NCI-H1092 (cell line): ENCODE data around the gene IQGAP1.
"Not testable (repeated sequence)": the region's sequence is repeated elsewhere in the genome, so short reads cannot be mapped to it uniquely, and the experiment has no call there.

Experiments used
- DNase-seq: peaks from one replicate; lab custom pipeline; 2025; lab: John Stamatoyannopoulos, UW

Gene IQGAP1, protein sequence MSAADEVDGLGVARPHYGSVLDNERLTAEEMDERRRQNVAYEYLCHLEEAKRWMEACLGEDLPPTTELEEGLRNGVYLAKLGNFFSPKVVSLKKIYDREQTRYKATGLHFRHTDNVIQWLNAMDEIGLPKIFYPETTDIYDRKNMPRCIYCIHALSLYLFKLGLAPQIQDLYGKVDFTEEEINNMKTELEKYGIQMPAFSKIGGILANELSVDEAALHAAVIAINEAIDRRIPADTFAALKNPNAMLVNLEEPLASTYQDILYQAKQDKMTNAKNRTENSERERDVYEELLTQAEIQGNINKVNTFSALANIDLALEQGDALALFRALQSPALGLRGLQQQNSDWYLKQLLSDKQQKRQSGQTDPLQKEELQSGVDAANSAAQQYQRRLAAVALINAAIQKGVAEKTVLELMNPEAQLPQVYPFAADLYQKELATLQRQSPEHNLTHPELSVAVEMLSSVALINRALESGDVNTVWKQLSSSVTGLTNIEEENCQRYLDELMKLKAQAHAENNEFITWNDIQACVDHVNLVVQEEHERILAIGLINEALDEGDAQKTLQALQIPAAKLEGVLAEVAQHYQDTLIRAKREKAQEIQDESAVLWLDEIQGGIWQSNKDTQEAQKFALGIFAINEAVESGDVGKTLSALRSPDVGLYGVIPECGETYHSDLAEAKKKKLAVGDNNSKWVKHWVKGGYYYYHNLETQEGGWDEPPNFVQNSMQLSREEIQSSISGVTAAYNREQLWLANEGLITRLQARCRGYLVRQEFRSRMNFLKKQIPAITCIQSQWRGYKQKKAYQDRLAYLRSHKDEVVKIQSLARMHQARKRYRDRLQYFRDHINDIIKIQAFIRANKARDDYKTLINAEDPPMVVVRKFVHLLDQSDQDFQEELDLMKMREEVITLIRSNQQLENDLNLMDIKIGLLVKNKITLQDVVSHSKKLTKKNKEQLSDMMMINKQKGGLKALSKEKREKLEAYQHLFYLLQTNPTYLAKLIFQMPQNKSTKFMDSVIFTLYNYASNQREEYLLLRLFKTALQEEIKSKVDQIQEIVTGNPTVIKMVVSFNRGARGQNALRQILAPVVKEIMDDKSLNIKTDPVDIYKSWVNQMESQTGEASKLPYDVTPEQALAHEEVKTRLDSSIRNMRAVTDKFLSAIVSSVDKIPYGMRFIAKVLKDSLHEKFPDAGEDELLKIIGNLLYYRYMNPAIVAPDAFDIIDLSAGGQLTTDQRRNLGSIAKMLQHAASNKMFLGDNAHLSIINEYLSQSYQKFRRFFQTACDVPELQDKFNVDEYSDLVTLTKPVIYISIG (N-terminal part only)

DNA sequence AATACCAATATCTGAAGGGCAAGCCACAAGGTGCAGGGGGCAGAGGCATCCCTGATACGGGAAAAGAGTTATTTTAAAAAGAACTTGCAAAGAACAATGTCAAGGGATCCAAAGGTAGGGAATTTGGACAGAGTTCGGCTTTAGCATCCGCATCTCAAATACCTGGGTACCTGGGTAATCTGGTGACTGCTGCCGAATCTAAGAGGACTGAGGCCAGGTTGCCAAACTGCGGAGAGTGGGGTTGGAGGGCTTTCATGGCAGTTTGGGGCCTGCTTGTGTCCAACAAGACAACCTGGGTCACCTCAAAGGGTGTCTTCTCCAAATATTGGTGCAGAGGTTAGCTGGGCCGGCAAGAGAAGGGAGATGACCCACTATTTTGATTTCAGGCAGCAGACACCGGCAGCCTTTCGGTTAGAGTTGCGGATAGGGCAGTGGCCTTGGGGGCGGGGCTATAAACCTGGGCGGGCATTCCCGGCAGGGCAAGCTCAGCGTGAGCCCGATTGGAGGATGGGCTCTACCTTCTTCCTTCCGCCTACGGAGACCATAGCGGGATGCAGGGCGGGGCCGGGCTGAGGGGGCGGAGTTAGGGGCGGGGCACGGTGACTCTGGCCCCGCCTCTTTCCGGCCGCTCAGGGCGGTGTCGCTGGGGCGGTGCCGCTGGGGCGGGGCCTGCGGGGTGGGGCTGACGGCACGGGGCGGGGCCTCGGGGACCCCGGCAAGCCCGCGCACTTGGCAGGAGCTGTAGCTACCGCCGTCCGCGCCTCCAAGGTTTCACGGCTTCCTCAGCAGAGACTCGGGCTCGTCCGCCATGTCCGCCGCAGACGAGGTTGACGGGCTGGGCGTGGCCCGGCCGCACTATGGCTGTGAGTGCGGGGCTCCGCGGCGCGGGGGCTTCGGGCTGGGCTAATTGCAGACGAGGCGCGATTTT lies at the start of gene IQGAP1:
TSS of gene IQGAP1 (plus strand) at position 709 of the 928 bp plus-strand sequence. CDS start at position 809, 100 bp downstream.
- peak; percentile 81 for DNase-seq

DNA sequence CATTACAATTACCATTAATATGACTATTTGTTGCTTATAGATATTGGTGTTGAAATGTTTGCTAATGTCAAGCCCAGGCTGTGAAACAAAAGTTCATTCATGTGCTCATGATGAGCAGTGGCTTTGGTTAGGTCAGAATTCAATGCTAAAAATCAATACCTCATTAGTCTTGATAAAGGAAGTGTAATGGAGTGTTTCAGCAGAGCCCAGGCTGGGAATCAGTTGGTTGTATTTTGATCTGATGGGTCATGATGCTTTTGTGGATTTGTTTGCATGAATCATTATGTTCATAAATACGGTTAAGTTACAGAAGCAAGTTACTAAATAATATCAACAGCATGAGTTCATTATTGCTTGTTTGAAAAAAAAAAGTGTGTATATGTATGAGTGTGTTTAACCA lies 49.5 kb upstream of the IQGAP1 start:
- DNase-seq, result no peak

- no peak for DNase-seq
These were observed 47.7 kb upstream of the IQGAP1 start for GRCh38 chr15:90340345-90340744.

DNA sequence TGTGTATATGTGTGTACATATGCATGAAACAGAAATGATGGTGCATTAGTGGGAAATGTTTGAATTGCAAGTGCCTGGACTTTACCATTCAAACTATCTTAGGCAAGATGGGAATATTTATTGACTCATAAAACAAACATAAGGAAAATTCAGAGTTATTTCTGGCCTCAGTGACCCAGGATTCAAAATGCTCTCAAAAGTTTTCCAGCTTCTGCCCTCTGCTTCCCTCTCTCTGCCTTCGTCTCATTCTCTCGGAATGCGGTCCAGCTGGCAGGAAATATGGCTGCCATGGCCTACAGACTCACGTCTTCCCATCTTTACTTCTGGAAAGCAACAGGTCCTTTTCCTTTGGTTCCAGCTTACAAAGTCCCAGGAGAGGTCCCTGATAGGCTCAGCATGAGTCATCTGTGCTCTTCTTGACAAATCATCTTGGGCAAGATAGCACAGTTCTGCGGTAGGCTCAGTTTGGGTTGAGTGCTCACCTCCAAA lies 44.7 kb upstream of the IQGAP1 start:
- DNase-seq, result no peak

DNA sequence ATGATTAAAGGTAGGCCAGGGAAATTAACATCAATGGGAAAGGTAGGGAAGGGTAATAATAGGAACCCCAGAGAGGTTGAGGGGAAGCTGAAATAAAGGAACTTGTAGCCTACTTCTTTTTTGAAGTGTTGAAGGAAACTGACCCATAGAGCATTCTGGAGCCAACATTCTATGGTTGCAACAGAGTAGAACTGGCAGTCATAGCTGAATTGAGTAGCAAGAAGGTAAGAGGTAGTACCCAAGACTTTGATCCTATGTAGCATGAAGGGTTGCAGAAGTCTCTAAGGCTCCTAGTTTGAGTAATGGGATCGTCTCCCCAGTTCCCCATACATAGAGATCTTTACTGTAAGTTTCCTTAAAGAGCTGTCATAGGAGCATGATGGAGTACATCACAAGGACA lies 43.4 kb upstream of the IQGAP1 start:
- DNase-seq, result no peak

DNA sequence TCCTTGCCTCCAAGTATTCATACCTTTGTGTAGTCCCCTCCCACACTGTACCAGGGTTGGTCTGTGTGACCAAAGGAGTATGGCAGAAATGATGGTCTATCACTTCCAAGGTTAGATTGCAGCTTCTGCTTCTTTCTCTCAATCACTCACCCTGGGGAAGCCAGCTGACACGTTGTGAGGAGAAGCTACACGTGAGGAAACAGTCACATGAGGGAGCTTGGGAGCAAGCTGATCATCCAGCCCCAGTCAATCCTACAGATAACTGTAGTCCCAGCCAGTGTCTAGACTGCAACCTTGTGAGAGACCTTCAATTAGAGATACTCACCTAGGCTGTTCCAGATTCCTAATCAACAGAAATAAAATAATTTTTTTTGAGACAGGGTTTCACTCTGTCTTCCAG lies 42.2 kb upstream of the IQGAP1 start:
- no peak for DNase-seq

- not testable (repeated sequence) for DNase-seq
These were observed 40.5 kb upstream of the IQGAP1 start for GRCh38 chr15:90347431-90348065.

DNA sequence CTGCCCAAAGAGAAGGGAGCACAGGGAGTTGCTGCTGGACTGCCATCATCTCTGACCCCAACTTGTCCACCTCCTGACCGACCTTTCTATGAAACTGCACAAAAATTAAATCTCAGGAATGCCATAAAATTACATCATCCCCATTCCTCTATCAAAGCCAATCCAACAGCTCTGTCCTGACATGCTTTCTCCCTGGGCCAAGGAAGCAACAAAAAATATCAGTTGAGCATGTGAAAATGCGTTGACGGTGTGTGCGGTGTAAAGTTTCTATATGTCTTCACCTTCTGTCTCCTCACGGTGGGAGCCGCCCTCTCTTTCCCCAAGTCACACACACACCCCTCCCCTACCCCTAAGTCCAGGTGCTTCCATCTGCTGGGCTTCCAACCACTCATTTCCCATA lies 39.6 kb upstream of the IQGAP1 start:
- DNase-seq, result no peak

GRCh38 chr15:90349072-90349471 lies 39.0 kb upstream of the IQGAP1 start:
- no peak for DNase-seq

GRCh38 chr15:90349821-90350220 lies 38.2 kb upstream of the IQGAP1 start:
- no peak for DNase-seq

DNA sequence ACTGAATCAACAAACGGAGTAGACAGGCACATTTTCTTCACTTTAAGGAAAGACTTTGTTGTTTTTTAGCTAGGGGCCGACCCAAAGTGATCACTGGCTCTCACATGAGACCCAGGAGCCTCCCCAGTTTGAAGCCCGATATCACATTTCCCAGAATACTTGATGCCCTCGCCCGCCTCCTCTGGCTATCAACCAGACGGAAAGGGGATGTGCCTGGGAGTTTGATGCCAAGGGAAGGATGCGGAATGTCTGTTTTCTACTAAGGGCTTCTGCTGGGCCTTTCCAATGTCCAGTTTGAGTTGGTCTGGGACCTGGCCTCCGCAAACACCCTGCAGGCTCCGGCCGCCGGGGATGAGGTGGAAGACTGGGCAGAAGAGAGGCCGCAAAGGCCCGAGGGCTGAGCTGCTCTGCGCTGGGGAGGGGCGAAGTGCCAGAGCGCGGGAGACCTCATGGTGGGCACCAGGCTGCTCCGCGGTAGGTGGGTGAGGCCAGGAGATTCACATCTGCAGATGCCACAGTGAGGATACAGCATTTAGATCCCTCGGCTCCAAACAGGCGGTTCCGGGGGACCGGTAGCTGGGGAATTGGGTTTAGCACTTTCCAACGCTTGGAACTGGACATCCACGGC lies 36.4 kb upstream of the IQGAP1 start:
- DNase-seq, result peak; percentile 24

DNA sequence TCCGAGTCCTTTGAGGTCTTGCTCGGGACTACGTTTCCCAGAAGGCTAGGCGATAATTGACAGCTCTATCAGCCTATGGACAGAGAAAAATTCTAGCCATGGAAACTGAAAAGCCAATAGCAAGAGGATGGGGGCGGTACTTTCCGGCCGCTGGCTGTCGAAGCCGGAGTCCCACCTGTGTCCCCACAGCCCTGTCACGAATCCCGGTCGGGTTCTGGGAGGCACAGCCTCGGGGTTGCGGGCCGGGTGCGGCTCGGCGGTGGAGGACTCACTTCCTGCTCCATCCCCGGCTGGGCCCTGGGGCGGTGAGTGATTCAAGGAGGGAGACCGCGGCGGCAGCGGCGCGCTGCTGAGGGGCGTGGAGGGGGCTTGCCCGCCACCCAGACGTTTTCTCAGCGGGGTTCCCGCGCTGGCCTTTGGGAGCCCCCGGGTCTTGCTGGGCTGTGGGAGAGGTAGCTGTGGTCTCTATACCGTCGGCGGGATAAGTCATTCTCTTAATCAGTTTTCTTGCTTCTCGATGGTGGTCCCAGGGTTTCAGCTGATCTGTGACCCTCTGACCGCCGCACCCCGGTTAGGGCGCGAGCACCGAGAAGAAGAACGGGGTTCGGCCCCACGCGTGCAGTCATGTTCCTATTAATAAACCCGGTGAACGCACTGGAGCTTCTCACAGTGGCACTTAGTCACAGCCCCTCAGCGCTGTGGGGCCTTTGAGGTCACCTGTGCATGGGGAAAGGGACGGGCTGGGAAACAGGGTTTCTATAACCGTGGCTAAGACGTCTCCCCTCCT lies 35.7 kb upstream of the IQGAP1 start, which contains the start of gene ZNF774:
TSS of gene ZNF774 (plus strand) at position 178 of the 787 bp plus-strand sequence. CDS start 2,377 bp downstream, outside the sequence.
- DNase-seq, result peak; percentile 95

DNA sequence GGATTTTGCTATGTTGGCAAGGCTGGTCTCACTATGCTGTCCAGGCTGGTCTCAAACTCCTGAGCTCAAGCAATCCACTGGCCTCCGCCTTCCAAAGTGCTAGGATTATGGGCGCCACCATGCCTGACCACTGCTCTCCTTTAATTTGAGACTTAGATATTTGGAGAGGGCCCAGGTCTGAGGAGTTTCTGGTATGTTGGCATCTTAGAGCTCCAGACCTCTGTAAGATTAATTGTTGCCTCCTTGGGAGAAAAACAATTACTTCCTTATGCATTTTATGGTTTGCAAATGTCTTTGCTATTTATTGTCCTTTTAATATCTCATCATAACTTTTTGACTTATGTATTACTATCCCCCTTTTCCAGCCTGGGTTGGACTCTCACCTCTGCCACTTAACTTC lies 33.1 kb upstream of the IQGAP1 start:
- DNase-seq, result no peak

DNA sequence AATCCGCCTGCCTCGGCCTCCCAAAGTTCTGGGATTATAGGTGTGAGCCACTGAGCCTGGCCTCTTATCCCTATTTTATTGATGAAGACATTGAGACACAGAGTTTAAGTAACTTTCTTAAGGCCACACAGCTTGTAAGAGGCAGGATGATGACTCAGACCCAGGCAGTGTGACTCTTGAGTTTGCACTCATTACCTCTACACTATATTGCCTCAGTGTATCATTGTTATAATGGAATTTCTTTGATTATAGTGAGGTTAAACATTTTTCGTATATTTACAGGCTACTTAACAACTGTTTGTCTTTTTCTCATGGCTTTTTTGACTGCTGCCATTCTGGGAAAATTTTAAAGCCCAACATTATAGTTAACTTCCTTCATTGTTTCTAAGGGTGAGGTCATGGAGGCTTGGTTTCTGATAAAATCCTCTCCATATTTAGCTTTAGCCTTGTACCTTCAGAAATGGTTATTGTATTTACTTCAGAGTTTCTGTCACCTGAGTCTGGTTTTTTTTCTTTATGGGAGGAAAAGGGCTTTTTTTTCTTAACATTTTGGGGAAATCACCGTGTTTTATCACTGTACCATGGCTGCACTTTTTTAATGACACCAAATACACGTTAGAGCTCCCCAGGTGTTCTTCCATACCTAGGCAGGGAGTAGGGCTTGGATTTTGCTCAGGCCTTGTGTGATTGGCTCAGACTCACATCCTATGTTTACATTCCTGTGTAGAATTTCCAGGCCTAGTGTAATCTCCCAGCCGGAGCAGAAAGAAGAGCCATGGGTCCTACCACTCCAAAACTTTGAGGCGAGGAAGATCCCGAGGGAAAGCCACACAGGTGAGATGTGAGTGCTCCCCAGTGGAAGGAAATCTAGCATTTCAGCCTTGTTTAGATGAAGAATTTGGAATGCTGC lies 29.7 kb upstream of the IQGAP1 start:
- no peak for DNase-seq

GRCh38 chr15:90360746-90361145 lies 27.3 kb upstream of the IQGAP1 start:
- no peak for DNase-seq

DNA sequence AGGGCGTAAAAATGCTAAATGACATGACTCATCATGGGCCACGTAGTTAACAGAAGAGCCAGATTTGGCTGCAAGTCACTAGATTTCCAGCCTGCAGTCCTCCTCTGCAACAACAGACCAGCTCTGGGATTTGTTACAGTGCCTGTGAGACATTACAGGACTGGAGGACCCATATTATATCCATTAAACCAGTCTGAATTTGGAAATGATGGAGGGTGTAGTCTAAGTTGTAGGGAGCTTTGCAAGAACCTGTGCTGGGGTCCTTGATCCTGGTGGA lies 25.2 kb upstream of the IQGAP1 start:
- no peak for DNase-seq

DNA sequence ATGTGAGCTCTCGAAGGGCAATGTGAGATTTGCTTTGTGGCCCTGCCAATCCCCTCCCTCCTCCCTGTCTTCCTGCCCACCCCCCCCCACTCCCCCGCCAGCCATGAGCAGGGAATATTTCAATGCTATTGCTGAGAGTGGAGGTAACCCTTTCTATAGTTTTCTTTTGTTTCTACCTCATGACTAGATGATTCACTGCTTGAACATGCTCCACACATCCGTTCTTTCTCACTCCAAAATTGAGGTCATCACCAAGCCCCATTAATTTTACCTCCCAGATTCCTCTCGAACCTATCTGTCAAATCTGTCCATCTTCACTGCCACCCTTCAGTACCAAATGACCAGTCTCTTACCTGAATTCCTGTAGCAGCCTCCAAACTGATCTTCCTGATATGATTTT lies 23.8 kb upstream of the IQGAP1 start:
- DNase-seq, result no peak

- DNase-seq, result no peak
These were observed 22.5 kb upstream of the IQGAP1 start for GRCh38 chr15:90365414-90366055.
